A549 (cell line): ENCODE results near the gene ABCF2.

Experiments
- BHLHE40 ChIP-seq: IDR thresholded peaks from 2 replicates; pipeline ENCODE4 v1.6.1; 2012; ENCODE audit warnings: low read depth, low read length, inconsistent platforms
- CHD2 ChIP-seq: fragments of 150-350 bp; IDR thresholded peaks from 2 replicates; pipeline ENCODE4 v1.6.1; 2014; ENCODE audit warnings: low read length; ENCODE audit not compliant: partially characterized antibody
- HDAC2 ChIP-seq: fragments of 200-600 bp; sonication (generic); IDR thresholded peaks from 2 replicates; pipeline ENCODE4 v1.6.1; 2016
- JUNB ChIP-seq: fragments of >200 bp; sonication (Bioruptor Twin); formaldehyde crosslinking; IDR thresholded peaks from 2 replicates; pipeline ENCODE4 v1.6.1; 2016
- POLR2A ChIP-seq: IDR thresholded peaks from 2 replicates; pipeline ENCODE4 v1.6.1; 2012; ENCODE audit warnings: mild to moderate bottlenecking, low read length
- RNF2 ChIP-seq: fragments of 200-600 bp; sonication (generic); IDR thresholded peaks from 2 replicates; pipeline ENCODE4 v1.6.1; 2016; ENCODE audit warnings: low read depth, mild to moderate bottlenecking, antibody characterized with exemption, moderate library complexity, borderline replicate concordance
- SMC3 ChIP-seq: fragments of >200 bp; sonication (Bioruptor Twin); formaldehyde crosslinking; IDR thresholded peaks from 3 replicates; pipeline ENCODE4 v1.6.1; 2018; ENCODE audit warnings: inconsistent platforms
- TFCP2L1 ChIP-seq: fragments of 250-450 bp; sonication (Bioruptor Pico); IDR thresholded peaks from 2 replicates; pipeline ENCODE4 v1.5.0; 2021; ENCODE audit warnings: mild to moderate bottlenecking
- TF ChIP-seq, protein P1 (sequence below): fragments of >200 bp; sonication (Bioruptor Twin); formaldehyde crosslinking; IDR thresholded peaks from 3 replicates; pipeline ENCODE4 v1.5.1; 2016
- TF ChIP-seq, protein P2 (sequence below): fragments of 250-450 bp; sonication (Bioruptor Pico); IDR thresholded peaks from 2 replicates; pipeline ENCODE4 v1.5.0; 2020; ENCODE audit warnings: low read depth, mild to moderate bottlenecking, moderate library complexity
- TF ChIP-seq, protein P3 (sequence below): fragments of 450-650 bp; IDR thresholded peaks from 2 replicates; pipeline ENCODE4 v1.6.1; 2014; ENCODE audit warnings: antibody characterized with exemption

DNA sequence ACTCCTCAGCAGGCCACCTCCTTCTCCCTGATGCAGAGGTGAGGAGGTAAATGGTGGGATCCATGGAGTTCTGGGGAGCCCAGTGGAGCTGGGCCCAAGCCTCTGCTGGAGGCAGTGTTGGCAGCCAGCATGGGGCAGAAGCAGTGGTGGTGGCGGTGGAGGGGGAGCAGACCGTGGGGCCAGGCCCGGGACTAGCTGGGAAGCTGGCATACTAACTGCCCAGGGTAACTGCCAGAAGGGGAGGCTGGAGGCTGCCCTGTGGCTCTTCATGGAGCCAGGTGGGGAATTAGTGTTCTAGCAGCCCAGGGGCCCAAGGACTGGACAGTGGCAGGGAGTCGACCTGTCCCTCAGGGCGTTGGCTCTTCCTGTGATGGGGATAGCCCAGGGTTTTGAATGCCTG is 37.6 kb upstream of the ABCF2 start:
- no peak for TF ChIP-seq CHD2
- TF ChIP-seq JUNB: no peak
- TF ChIP-seq, protein P1, sequence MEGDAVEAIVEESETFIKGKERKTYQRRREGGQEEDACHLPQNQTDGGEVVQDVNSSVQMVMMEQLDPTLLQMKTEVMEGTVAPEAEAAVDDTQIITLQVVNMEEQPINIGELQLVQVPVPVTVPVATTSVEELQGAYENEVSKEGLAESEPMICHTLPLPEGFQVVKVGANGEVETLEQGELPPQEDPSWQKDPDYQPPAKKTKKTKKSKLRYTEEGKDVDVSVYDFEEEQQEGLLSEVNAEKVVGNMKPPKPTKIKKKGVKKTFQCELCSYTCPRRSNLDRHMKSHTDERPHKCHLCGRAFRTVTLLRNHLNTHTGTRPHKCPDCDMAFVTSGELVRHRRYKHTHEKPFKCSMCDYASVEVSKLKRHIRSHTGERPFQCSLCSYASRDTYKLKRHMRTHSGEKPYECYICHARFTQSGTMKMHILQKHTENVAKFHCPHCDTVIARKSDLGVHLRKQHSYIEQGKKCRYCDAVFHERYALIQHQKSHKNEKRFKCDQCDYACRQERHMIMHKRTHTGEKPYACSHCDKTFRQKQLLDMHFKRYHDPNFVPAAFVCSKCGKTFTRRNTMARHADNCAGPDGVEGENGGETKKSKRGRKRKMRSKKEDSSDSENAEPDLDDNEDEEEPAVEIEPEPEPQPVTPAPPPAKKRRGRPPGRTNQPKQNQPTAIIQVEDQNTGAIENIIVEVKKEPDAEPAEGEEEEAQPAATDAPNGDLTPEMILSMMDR: no peak
- no peak for TF ChIP-seq SMC3
- TF ChIP-seq TFCP2L1 (CRISPR knock-in tag): no peak
- TF ChIP-seq RNF2: no peak
- TF ChIP-seq POLR2A: no peak
- TF ChIP-seq HDAC2: no peak
- TF ChIP-seq, protein P2, sequence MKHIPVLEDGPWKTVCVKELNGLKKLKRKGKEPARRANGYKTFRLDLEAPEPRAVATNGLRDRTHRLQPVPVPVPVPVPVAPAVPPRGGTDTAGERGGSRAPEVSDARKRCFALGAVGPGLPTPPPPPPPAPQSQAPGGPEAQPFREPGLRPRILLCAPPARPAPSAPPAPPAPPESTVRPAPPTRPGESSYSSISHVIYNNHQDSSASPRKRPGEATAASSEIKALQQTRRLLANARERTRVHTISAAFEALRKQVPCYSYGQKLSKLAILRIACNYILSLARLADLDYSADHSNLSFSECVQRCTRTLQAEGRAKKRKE (CRISPR knock-in tag): no peak
- TF ChIP-seq, protein P3, sequence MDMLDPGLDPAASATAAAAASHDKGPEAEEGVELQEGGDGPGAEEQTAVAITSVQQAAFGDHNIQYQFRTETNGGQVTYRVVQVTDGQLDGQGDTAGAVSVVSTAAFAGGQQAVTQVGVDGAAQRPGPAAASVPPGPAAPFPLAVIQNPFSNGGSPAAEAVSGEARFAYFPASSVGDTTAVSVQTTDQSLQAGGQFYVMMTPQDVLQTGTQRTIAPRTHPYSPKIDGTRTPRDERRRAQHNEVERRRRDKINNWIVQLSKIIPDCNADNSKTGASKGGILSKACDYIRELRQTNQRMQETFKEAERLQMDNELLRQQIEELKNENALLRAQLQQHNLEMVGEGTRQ: no peak
- no peak for TF ChIP-seq BHLHE40
